Endothelial cell of umbilical vein (primary cell): ENCODE results near the gene RTKN. TPM values are rescaled to one million over a fixed set of nuclear protein-coding genes. Genes with fewer than 3 reads are reported as not detected.

Experiments
- BruUV-seq: library from RNA; stranded (reverse); fragments of 400-500 nt; replicated peaks from 2 replicates; lab custom pipeline; 2021; lab: Mats Ljungman, UMichigan
- CTCF ChIA-PET: fragments of 300-600, 350-600 bp; sonication (Branson Sonifier 250); formaldehyde crosslinking; loops from one replicate; lab custom pipeline; 2021; ENCODE audit warnings: antibody characterized with exemption, inconsistent platforms; lab: Charles Lee
- POLR2A ChIA-PET: fragments of 300-600, 350-600 bp; sonication (Branson Sonifier 250); formaldehyde crosslinking; loops from one replicate; lab custom pipeline; 2021; ENCODE audit warnings: antibody characterized with exemption, inconsistent platforms; lab: Charles Lee
- DNase-seq: peaks from one replicate; pipeline ENCODE4 v3.0.0-alpha.2; 2011; ENCODE audit warnings: low read depth, low spot score
- FAIRE-seq: peaks from 2 replicates; lab custom pipeline; 2011; peaks lifted over from hg19 to GRCh38; lab: Jason Lieb, UNC
- H2AFZ ChIP-seq: 2 replicates; pipeline ENCODE4 v1.6.0; 2012; ENCODE audit warnings: low read depth, low read length, control low read depth, inconsistent platforms
- H3K27ac ChIP-seq: 2 replicates; pipeline ENCODE4 v1.5.1; 2011; ENCODE audit warnings: low read depth, mild to moderate bottlenecking, control low read depth, low read length, moderate library complexity; ENCODE audit not compliant: insufficient read depth
- H3K27me3 ChIP-seq, 2 experiments: 2 replicates each; pipeline versions ENCODE4 v1.6.0 to v1.6.1; 2011; ENCODE audit warnings: low read length in 2 of 2, mixed read lengths in 1 of 2; ENCODE audit not compliant: control insufficient read depth in 2 of 2, insufficient read depth in 2 of 2
- H3K36me3 ChIP-seq, 2 experiments: 2 replicates in 1 of 2; 3 replicates in 1 of 2; pipeline ENCODE4 v1.5.1; 2011; ENCODE audit warnings: low read length in 2 of 2, mild to moderate bottlenecking in 1 of 2, moderate library complexity in 1 of 2; ENCODE audit not compliant: control insufficient read depth in 2 of 2, insufficient read depth in 2 of 2; ENCODE audit errors: extremely low read depth in 1 of 2
- H3K4me1 ChIP-seq: 3 replicates; pipeline ENCODE4 v1.5.1; 2011; ENCODE audit warnings: mild to moderate bottlenecking, low read length; ENCODE audit not compliant: control insufficient read depth, insufficient read depth; ENCODE audit errors: extremely low read depth
- H3K4me2 ChIP-seq: 2 replicates; pipeline ENCODE4 v1.6.1; 2011; ENCODE audit warnings: low read length, control low read depth, mixed read lengths; ENCODE audit not compliant: insufficient read depth
- H3K4me3 ChIP-seq, 3 experiments: fragments of 200-600 bp in 1 of 3; sonication (generic), shearing (Covaris generic) in 1 of 3; replicated peaks in 1 of 3; 2 replicates each; pipeline ENCODE4 v1.5.1; 2011 to 2016; ENCODE audit warnings: control low read depth in 3 of 3, low read length in 3 of 3, mild to moderate bottlenecking in 2 of 3, inconsistent platforms in 1 of 3, low read depth in 1 of 3, moderate library complexity in 1 of 3; ENCODE audit not compliant: insufficient read depth in 1 of 3
- H3K79me2 ChIP-seq: 2 replicates; pipeline ENCODE4 v1.6.0; 2012; ENCODE audit warnings: low read length, inconsistent platforms; ENCODE audit not compliant: control insufficient read depth, insufficient read depth
- H3K9ac ChIP-seq: replicated peaks from 2 replicates; pipeline ENCODE3; 2011; ENCODE audit warnings: low read length, control low read depth; ENCODE audit not compliant: insufficient read depth; ENCODE audit errors: extremely low read depth
- H3K9me1 ChIP-seq: replicated peaks from 3 replicates; pipeline ENCODE4 v1.6.0; 2011; ENCODE audit warnings: mild to moderate bottlenecking, low read length; ENCODE audit not compliant: control insufficient read depth, insufficient read depth; ENCODE audit errors: extremely low read depth
- H3K9me3 ChIP-seq: replicated peaks from 2 replicates; pipeline ENCODE4 v1.5.1; 2012; ENCODE audit warnings: low read length, inconsistent platforms; ENCODE audit not compliant: control insufficient read depth, insufficient read depth
- H4K20me1 ChIP-seq: replicated peaks from 2 replicates; pipeline ENCODE3; 2011; ENCODE audit warnings: mild to moderate bottlenecking, low read length; ENCODE audit not compliant: control insufficient read depth, insufficient read depth; ENCODE audit errors: extremely low read depth
- CTCF ChIP-seq, 2 donors: IDR thresholded peaks; 1 replicate in 1 of 2; 2 replicates in 1 of 2; pipeline ENCODE4 v1.5.1; 2011; ENCODE audit warnings: low read length in 2 of 2, mild to moderate bottlenecking in 2 of 2, moderate library complexity in 2 of 2, control low read depth in 1 of 2, inconsistent platforms in 1 of 2, low read depth in 1 of 2; ENCODE audit not compliant: insufficient read depth in 1 of 2; ENCODE audit errors: extremely low read depth in 1 of 2
- EZH2 ChIP-seq: IDR thresholded peaks from 2 replicates; pipeline ENCODE4 v1.6.1; 2012; ENCODE audit warnings: borderline replicate concordance, low read depth, mild to moderate bottlenecking, moderate library complexity, low read length, inconsistent platforms; ENCODE audit not compliant: severe bottlenecking
- FOS ChIP-seq: IDR thresholded peaks from 2 replicates; pipeline ENCODE4 v1.6.1; 2011; ENCODE audit warnings: mild to moderate bottlenecking, low read length, moderate library complexity, borderline replicate concordance; ENCODE audit not compliant: insufficient read depth
- GATA2 ChIP-seq: IDR thresholded peaks from 2 replicates; pipeline ENCODE4 v1.7.0; 2011; ENCODE audit warnings: low read depth, mild to moderate bottlenecking, moderate library complexity, mixed read lengths, low read length; ENCODE audit not compliant: insufficient read length, insufficient read depth
- JUN ChIP-seq: IDR thresholded peaks from 2 replicates; pipeline ENCODE4 v1.6.1; 2011; ENCODE audit warnings: borderline replicate concordance, low read depth; ENCODE audit not compliant: insufficient read length, insufficient read depth
- MAX ChIP-seq: IDR thresholded peaks from 2 replicates; pipeline ENCODE4 v1.6.1; 2011; ENCODE audit not compliant: insufficient read depth, insufficient read length
- MYC ChIP-seq: IDR thresholded peaks from one replicate; pipeline ENCODE4 v1.6.1; 2011; ENCODE audit warnings: mild to moderate bottlenecking, low read depth, low read length
- POLR2A ChIP-seq: IDR thresholded peaks from 2 replicates; pipeline ENCODE4 v1.6.1; 2012; ENCODE audit warnings: low read depth, mild to moderate bottlenecking, control low read depth, low read length
- POLR2AphosphoS5 ChIP-seq: IDR thresholded peaks from 2 replicates; pipeline ENCODE4 v1.6.1; 2012; ENCODE audit warnings: low read depth, mild to moderate bottlenecking, control low read depth, low read length, moderate library complexity; ENCODE audit not compliant: insufficient read depth
- dilution Hi-C: fragments of 300-500 bp; cut with MboI; formaldehyde crosslinking; loops from one replicate; pipeline ENCODE4 v1.15.0; 2019; ENCODE audit warnings: low sequenced_read_pairs; ENCODE audit not compliant: extremely low pct_ligation_motif_present
- intact Hi-C: fragments of 100-400 bp; cut with micrococcal nuclease; formaldehyde crosslinking; loops from one replicate; pipeline ENCODE4 v1.10.0; 2022
- polyA plus RNA-seq, 4 experiments: library from polyadenylated mRNA; depleted of rRNA in 3 of 4; stranded (reverse) in 3 of 4; unstranded in 1 of 4; fragments of >200 nt; gene quantifications; 2 replicates each; pipeline versions ENCODE4 v1.2.1 to v1.2.3, GENCODE V29; 2011 to 2012; ENCODE audit warnings: missing spikeins in 1 of 4
- total RNA-seq: library from RNA; stranded (reverse); gene quantifications from 2 replicates; pipeline ENCODE4 v1.2.3, GENCODE V29; 2021

Gene RTKN
- total and polyA plus RNA-seq, 2 donors (not counting 3 experiments of a cell fraction or from before 2014, with no cell fraction given): 20.0 to 20.7 TPM

- Histone ChIP-seq H3K4me2 (peak overlapping the region; percentile 89), H4K20me1 (no peaks in the 10 kb centered on the region), H3K9me1 (no peaks in the 10 kb centered on the region), H3K4me3 (peak overlapping the region; percentile 24 to 84 (median 75)), H3K79me2 (no peaks in the 10 kb centered on the region), H3K9ac (peak overlapping the region; percentile 46), H3K27ac (peak overlapping the region; percentile 10), H3K36me3 (peaks cover 0 to 7% of the 10 kb centered on the region in 2 experiments), H3K9me3 (no peaks in the 10 kb centered on the region), H3K4me1 (peaks cover 13% of the 10 kb centered on the region), H2AFZ (peak overlapping the region; percentile 87), H3K27me3 (no peaks in the 10 kb centered on the region)
- dilution Hi-C loops: no loop called here
- TSS peak; percentile 90 for BruUV-seq
- DNase-seq: no peak
- POLR2A ChIA-PET: interaction anchor here (1.1 kb wide), 1 partner anchor 10 kb away, joined by 3 read pairs; the partner anchor contains the start of genes CCDC142 and TTC31
- TF ChIP-seq POLR2A (no peak), EZH2 (no peak), FOS (no peak), JUN (no peak), CTCF (IDR thresholded peaks at IDR 0.05; ENCODE audit: extremely low read depth in 1 of 2, insufficient read depth in 1 of 2, low read depth in 1 of 2, low read length in 2 of 2) (no peak), GATA2 (no peak), MYC (no peak), MAX (no peak), POLR2AphosphoS5 (no peak)
- FAIRE-seq: peak; percentile 4
- intact Hi-C loops: loop anchor here (1.0 kb wide), 1 partner anchor 9 kb away; the partner anchor contains the start of gene CCDC142
- CTCF ChIA-PET: interaction anchor here (1.2 to 2.1 kb wide), 2 partner anchors 10 to 31 kb away, joined by 3 to 12 read pairs; partner anchors contain the start of genes CCDC142 and TTC31
Measured at GRCh38 chr2:74472945-74473258, 31.2 kb upstream of the RTKN start.
